Activated naive CD8-positive, alpha-beta T cell (primary cell): ENCODE data around the gene MRPS6.
A peak's percentile ranks its signal among the peaks of the same experiment; 100 is the strongest.

Experiments used
- H3K27ac Mint-ChIP-seq: one replicate; pipeline ENCODE4 v1.8.0; 2021; ENCODE audit warnings: mixed read lengths
- H3K27me3 Mint-ChIP-seq: one replicate; pipeline ENCODE4 v1.8.0; 2021; ENCODE audit warnings: mixed read lengths
- H3K36me3 Mint-ChIP-seq: one replicate; pipeline ENCODE4 v1.8.0; 2021; ENCODE audit warnings: mixed read lengths
- H3K4me1 Mint-ChIP-seq: one replicate; pipeline ENCODE4 v1.8.0; 2021; ENCODE audit warnings: low read depth, mixed read lengths
- H3K4me3 Mint-ChIP-seq: one replicate; pipeline ENCODE4 v1.8.0; 2021; ENCODE audit warnings: mild to moderate bottlenecking, mixed read lengths
- H3K9me3 Mint-ChIP-seq: one replicate; pipeline ENCODE4 v1.8.0; 2021; ENCODE audit warnings: low read depth, mixed read lengths

Gene MRPS6

GRCh38 chr21:34077888-34078287 is 4.5 kb downstream of the MRPS6 start:
- peak overlapping the region; percentile 87 for H3K27ac Mint-ChIP-seq
- peak overlapping the region; percentile 75 for H3K4me3 Mint-ChIP-seq
- H3K27me3 Mint-ChIP-seq: no peaks in the 10 kb centered on the region
- no peaks in the 10 kb centered on the region for H3K9me3 Mint-ChIP-seq
- peaks cover 36% of the 10 kb centered on the region for H3K36me3 Mint-ChIP-seq
- H3K4me1 Mint-ChIP-seq: peaks cover 49% of the 10 kb centered on the region

GRCh38 chr21:34078915-34079314 is 5.5 kb downstream of the MRPS6 start:
- peaks cover 44% of the 10 kb centered on the region for H3K36me3 Mint-ChIP-seq
- no peaks in the 10 kb centered on the region for H3K27me3 Mint-ChIP-seq
- H3K27ac Mint-ChIP-seq: peak overlapping the region; percentile 87
- peaks cover 49% of the 10 kb centered on the region for H3K4me1 Mint-ChIP-seq
- H3K4me3 Mint-ChIP-seq: peak overlapping the region; percentile 75
- no peaks in the 10 kb centered on the region for H3K9me3 Mint-ChIP-seq

- no peaks in the 10 kb centered on the region for H3K9me3 Mint-ChIP-seq
- H3K4me3 Mint-ChIP-seq: peak overlapping the region; percentile 64
- H3K36me3 Mint-ChIP-seq: peaks cover 38% of the 10 kb centered on the region
- H3K4me1 Mint-ChIP-seq: peaks cover 35% of the 10 kb centered on the region
- H3K27ac Mint-ChIP-seq: peak overlapping the region; percentile 74
- no peaks in the 10 kb centered on the region for H3K27me3 Mint-ChIP-seq
Measured at GRCh38 chr21:34080710-34081109, 7.3 kb downstream of the MRPS6 start.

GRCh38 chr21:34082769-34083168 is 9.4 kb downstream of the MRPS6 start:
- peaks cover 33% of the 10 kb centered on the region for H3K36me3 Mint-ChIP-seq
- H3K27me3 Mint-ChIP-seq: no peaks in the 10 kb centered on the region
- peaks cover 16% of the 10 kb centered on the region for H3K4me1 Mint-ChIP-seq

GRCh38 chr21:34083357-34083756 is 10.0 kb downstream of the MRPS6 start:
- peaks cover 33% of the 10 kb centered on the region for H3K36me3 Mint-ChIP-seq

More at GRCh38 chr21:34082769-34083168, 9.4 kb downstream of the MRPS6 start:
- Mint-ChIP-seq H3K9me3 (no peaks in the 10 kb centered on the region), H3K27ac (peak overlapping the region; percentile 61), H3K4me3 (peak overlapping the region; percentile 42)

GRCh38 chr21:34085129-34085528 is 11.8 kb downstream of the MRPS6 start:
- peaks cover 10% of the 10 kb centered on the region for H3K4me1 Mint-ChIP-seq
- H3K4me3 Mint-ChIP-seq: peak overlapping the region; percentile 48
- peak overlapping the region; percentile 35 for H3K27ac Mint-ChIP-seq
- peaks cover 28% of the 10 kb centered on the region for H3K36me3 Mint-ChIP-seq
- H3K9me3 Mint-ChIP-seq: no peaks in the 10 kb centered on the region
- H3K27me3 Mint-ChIP-seq: no peaks in the 10 kb centered on the region

More at GRCh38 chr21:34083357-34083756, 10.0 kb downstream of the MRPS6 start:
- peaks cover 10% of the 10 kb centered on the region for H3K4me1 Mint-ChIP-seq
- H3K9me3 Mint-ChIP-seq: no peaks in the 10 kb centered on the region
- H3K4me3 Mint-ChIP-seq: peak overlapping the region; percentile 42
- H3K27ac Mint-ChIP-seq: peak overlapping the region; percentile 65
- H3K27me3 Mint-ChIP-seq: no peaks in the 10 kb centered on the region

GRCh38 chr21:34086887-34087306 is 13.5 kb downstream of the MRPS6 start:
- peaks cover 27% of the 10 kb centered on the region for H3K4me1 Mint-ChIP-seq
- peaks cover 20% of the 10 kb centered on the region for H3K36me3 Mint-ChIP-seq
- H3K27ac Mint-ChIP-seq: no peak overlapping the region
- no peaks in the 10 kb centered on the region for H3K27me3 Mint-ChIP-seq
- no peaks in the 10 kb centered on the region for H3K9me3 Mint-ChIP-seq
- no peak overlapping the region for H3K4me3 Mint-ChIP-seq

GRCh38 chr21:34088752-34089151 is 15.4 kb downstream of the MRPS6 start:
- H3K27me3 Mint-ChIP-seq: no peaks in the 10 kb centered on the region
- no peaks in the 10 kb centered on the region for H3K9me3 Mint-ChIP-seq
- H3K27ac Mint-ChIP-seq: no peak overlapping the region
- H3K4me3 Mint-ChIP-seq: no peak overlapping the region
- H3K4me1 Mint-ChIP-seq: peaks cover 44% of the 10 kb centered on the region
- H3K36me3 Mint-ChIP-seq: peaks cover 10% of the 10 kb centered on the region

GRCh38 chr21:34091032-34091431 is 17.7 kb downstream of the MRPS6 start:
- H3K36me3 Mint-ChIP-seq: peaks cover 12% of the 10 kb centered on the region
- H3K27ac Mint-ChIP-seq: peak overlapping the region; percentile 64
- H3K9me3 Mint-ChIP-seq: no peaks in the 10 kb centered on the region
- no peaks in the 10 kb centered on the region for H3K27me3 Mint-ChIP-seq
- peak overlapping the region; percentile 3 for H3K4me3 Mint-ChIP-seq
- H3K4me1 Mint-ChIP-seq: peaks cover 56% of the 10 kb centered on the region

- Mint-ChIP-seq H3K9me3 (no peaks in the 10 kb centered on the region), H3K36me3 (peaks cover 12% of the 10 kb centered on the region), H3K4me1 (peaks cover 58% of the 10 kb centered on the region), H3K27ac (peak overlapping the region; percentile 64), H3K4me3 (peak overlapping the region; percentile 3), H3K27me3 (no peaks in the 10 kb centered on the region)
Measured at GRCh38 chr21:34091607-34092006, 18.2 kb downstream of the MRPS6 start.

GRCh38 chr21:34092262-34092921 is 19.0 kb downstream of the MRPS6 start:
- Mint-ChIP-seq H3K27ac (peak overlapping the region; percentile 30), H3K4me1 (peaks cover 66% of the 10 kb centered on the region), H3K36me3 (peaks cover 20% of the 10 kb centered on the region), H3K9me3 (no peaks in the 10 kb centered on the region), H3K27me3 (no peaks in the 10 kb centered on the region), H3K4me3 (peak overlapping the region; percentile 43)

GRCh38 chr21:34093083-34093482 is 19.7 kb downstream of the MRPS6 start:
- peaks cover 23% of the 10 kb centered on the region for H3K36me3 Mint-ChIP-seq
- no peaks in the 10 kb centered on the region for H3K27me3 Mint-ChIP-seq
- H3K27ac Mint-ChIP-seq: no peak overlapping the region
- H3K4me1 Mint-ChIP-seq: peaks cover 73% of the 10 kb centered on the region
- peak overlapping the region; percentile 32 for H3K4me3 Mint-ChIP-seq
- H3K9me3 Mint-ChIP-seq: no peaks in the 10 kb centered on the region

- H3K4me1 Mint-ChIP-seq: peaks cover 81% of the 10 kb centered on the region
- H3K36me3 Mint-ChIP-seq: peaks cover 35% of the 10 kb centered on the region
- no peaks in the 10 kb centered on the region for H3K9me3 Mint-ChIP-seq
- H3K27ac Mint-ChIP-seq: peak overlapping the region; percentile 28
- H3K4me3 Mint-ChIP-seq: no peak overlapping the region
- H3K27me3 Mint-ChIP-seq: no peaks in the 10 kb centered on the region
Measured at GRCh38 chr21:34094949-34095348, 21.6 kb downstream of the MRPS6 start.

GRCh38 chr21:34097442-34097841 is 24.1 kb downstream of the MRPS6 start:
- Mint-ChIP-seq H3K27ac (no peak overlapping the region), H3K4me1 (peaks cover 84% of the 10 kb centered on the region), H3K4me3 (no peak overlapping the region), H3K36me3 (peaks cover 44% of the 10 kb centered on the region), H3K9me3 (no peaks in the 10 kb centered on the region), H3K27me3 (no peaks in the 10 kb centered on the region)

GRCh38 chr21:34100337-34100736 is 27.0 kb downstream of the MRPS6 start:
- Mint-ChIP-seq H3K27ac (peak overlapping the region; percentile 1), H3K4me1 (peaks cover 87% of the 10 kb centered on the region), H3K27me3 (no peaks in the 10 kb centered on the region), H3K9me3 (no peaks in the 10 kb centered on the region), H3K36me3 (peaks cover 45% of the 10 kb centered on the region), H3K4me3 (no peak overlapping the region)

GRCh38 chr21:34100790-34101189 is 27.4 kb downstream of the MRPS6 start:
- H3K4me1 Mint-ChIP-seq: peaks cover 89% of the 10 kb centered on the region
- H3K27me3 Mint-ChIP-seq: no peaks in the 10 kb centered on the region
- H3K27ac Mint-ChIP-seq: peak overlapping the region; percentile 1
- peaks cover 47% of the 10 kb centered on the region for H3K36me3 Mint-ChIP-seq
- H3K9me3 Mint-ChIP-seq: no peaks in the 10 kb centered on the region
- no peak overlapping the region for H3K4me3 Mint-ChIP-seq
